Neural crest cell (in vitro differentiated cells): ENCODE results near the gene SEPHS1. TPM values are rescaled to one million over a fixed set of nuclear protein-coding genes. Genes with fewer than 3 reads are reported as not detected.

Source experiments
- DNase-seq: peaks from one replicate; pipeline ENCODE4 v3.0.0; 2021; ENCODE audit warnings: low read depth, mixed read lengths, low spot score
- H3K27ac Mint-ChIP-seq: one replicate; pipeline ENCODE4 v1.8.0; 2021; ENCODE audit warnings: mild to moderate bottlenecking, mixed read lengths; ENCODE audit not compliant: unreplicated experiment
- H3K27me3 Mint-ChIP-seq: 2 replicates; pipeline ENCODE4 v1.8.0; 2021; ENCODE audit warnings: low read depth, mild to moderate bottlenecking, mixed read lengths
- H3K36me3 Mint-ChIP-seq: 2 replicates; pipeline ENCODE4 v1.8.0; 2021; ENCODE audit warnings: low read depth, mild to moderate bottlenecking, mixed read lengths
- H3K4me1 Mint-ChIP-seq: 2 replicates; pipeline ENCODE4 v1.8.0; 2021; ENCODE audit warnings: mixed read lengths
- H3K4me3 Mint-ChIP-seq: one replicate; pipeline ENCODE4 v1.8.0; 2021; ENCODE audit warnings: mild to moderate bottlenecking, mixed read lengths
- H3K9me3 Mint-ChIP-seq: 2 replicates; pipeline ENCODE4 v1.8.0; 2021; ENCODE audit warnings: mixed read lengths
- total RNA-seq: library from RNA; stranded (reverse); gene quantifications from 2 replicates; pipeline ENCODE4 v1.2.1, GENCODE V29; 2021
- TF ChIP-seq, protein P1 (sequence below): fragments of 200-600 bp; sonication (generic); conservative IDR thresholded peaks from 2 replicates; pipeline ENCODE4 v1.5.0; 2021; ENCODE audit warnings: antibody characterized with exemption, mild to moderate bottlenecking

The SEPHS1 gene
- total RNA-seq, 1 donor from 2014 or later: 158 TPM

DNA sequence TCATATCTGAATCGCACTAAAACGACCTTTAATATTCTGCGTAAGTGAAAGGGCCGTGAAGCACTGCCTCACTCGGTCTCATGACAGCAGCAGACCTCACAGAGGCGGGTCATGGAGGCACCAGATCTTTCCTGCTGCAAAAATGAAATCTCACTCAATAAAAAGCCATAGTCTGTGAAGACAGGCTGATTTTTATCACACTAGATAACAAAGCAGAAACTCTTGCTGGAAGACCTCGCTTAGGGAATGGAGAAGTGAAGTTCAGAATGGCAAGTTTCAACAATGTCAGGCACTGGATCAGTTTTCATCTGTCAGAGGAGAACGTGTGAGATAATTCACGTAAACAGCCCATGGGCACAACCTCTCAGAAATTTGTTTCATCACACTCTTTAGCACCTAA is 8.0 kb downstream of the SEPHS1 start:
- peaks cover 17% of the 10 kb centered on the region for H3K4me1 Mint-ChIP-seq
- no peak overlapping the region for H3K4me3 Mint-ChIP-seq
- no peak overlapping the region for H3K27ac Mint-ChIP-seq

DNA sequence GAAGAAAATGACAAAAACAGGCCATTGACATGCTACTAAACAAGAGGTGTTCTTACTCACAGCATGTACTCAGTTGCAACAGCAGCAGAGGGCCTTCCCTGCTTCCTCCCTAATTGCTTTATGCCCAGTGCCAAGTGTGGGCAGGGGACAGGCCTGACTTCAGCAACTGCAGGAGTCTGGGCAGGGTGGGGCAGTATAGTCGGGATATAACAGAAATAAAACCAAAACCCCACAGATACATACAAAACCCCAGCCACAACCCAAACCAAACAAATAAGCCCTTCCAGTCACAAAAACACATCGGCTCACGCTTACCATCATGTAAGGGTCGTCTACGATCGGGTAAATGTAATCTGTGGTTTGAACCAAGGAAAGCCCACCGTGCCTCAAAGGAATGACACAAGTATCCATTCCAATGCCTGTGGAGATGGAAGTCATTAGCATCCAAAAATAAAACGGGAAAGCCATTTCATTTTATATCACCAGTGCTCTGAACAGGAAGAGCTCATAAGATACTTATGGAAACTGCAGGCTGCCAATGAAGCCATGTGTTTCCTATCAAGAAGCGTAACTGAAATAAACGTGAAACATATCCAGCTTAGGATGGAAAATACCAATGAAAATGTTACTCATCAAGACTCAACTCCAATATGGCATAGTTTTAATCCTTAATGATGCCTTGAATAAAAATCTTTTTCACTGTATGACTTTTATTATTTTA is 9.5 kb downstream of the SEPHS1 start:
- H3K36me3 Mint-ChIP-seq: peaks cover 19% of the 10 kb centered on the region
- peaks cover 6% of the 10 kb centered on the region for H3K4me1 Mint-ChIP-seq
- TF ChIP-seq, protein P1, sequence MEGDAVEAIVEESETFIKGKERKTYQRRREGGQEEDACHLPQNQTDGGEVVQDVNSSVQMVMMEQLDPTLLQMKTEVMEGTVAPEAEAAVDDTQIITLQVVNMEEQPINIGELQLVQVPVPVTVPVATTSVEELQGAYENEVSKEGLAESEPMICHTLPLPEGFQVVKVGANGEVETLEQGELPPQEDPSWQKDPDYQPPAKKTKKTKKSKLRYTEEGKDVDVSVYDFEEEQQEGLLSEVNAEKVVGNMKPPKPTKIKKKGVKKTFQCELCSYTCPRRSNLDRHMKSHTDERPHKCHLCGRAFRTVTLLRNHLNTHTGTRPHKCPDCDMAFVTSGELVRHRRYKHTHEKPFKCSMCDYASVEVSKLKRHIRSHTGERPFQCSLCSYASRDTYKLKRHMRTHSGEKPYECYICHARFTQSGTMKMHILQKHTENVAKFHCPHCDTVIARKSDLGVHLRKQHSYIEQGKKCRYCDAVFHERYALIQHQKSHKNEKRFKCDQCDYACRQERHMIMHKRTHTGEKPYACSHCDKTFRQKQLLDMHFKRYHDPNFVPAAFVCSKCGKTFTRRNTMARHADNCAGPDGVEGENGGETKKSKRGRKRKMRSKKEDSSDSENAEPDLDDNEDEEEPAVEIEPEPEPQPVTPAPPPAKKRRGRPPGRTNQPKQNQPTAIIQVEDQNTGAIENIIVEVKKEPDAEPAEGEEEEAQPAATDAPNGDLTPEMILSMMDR: no peak
- H3K27me3 Mint-ChIP-seq: no peaks in the 10 kb centered on the region
- DNase-seq: no peak
- no peaks in the 10 kb centered on the region for H3K9me3 Mint-ChIP-seq
- no peak overlapping the region for H3K4me3 Mint-ChIP-seq
- no peak overlapping the region for H3K27ac Mint-ChIP-seq

More for the DNA sequence above, 8.0 kb downstream of the SEPHS1 start:
- Mint-ChIP-seq H3K27me3 (no peaks in the 10 kb centered on the region), H3K9me3 (no peaks in the 10 kb centered on the region), H3K36me3 (peaks cover 20% of the 10 kb centered on the region)
- TF ChIP-seq, protein P1: no peak
- DNase-seq: no peak

DNA sequence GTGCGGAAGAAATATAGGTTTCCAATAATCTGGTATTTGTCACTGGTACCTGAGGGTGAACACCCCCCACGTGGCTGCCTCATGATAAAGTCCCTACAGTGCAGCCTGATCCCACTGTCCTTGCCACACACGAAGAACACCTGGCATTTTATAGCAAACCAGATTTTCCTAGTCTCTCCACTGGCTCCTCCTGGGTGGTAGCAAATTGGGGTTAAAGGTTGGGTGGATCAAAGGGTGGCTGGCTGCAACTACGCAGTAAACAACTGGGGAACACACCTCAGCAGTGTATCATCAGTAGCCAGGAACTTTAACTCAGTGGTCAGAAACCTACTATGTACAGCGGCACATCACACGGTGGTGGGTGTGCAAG is 10.3 kb downstream of the SEPHS1 start:
- H3K27me3 Mint-ChIP-seq: no peaks in the 10 kb centered on the region
- H3K4me1 Mint-ChIP-seq: peaks cover 5% of the 10 kb centered on the region
- peaks cover 14% of the 10 kb centered on the region for H3K36me3 Mint-ChIP-seq
- no peak overlapping the region for H3K4me3 Mint-ChIP-seq
- H3K9me3 Mint-ChIP-seq: no peaks in the 10 kb centered on the region
- no peak for DNase-seq
- no peak overlapping the region for H3K27ac Mint-ChIP-seq
- TF ChIP-seq, protein P1: no peak

DNA sequence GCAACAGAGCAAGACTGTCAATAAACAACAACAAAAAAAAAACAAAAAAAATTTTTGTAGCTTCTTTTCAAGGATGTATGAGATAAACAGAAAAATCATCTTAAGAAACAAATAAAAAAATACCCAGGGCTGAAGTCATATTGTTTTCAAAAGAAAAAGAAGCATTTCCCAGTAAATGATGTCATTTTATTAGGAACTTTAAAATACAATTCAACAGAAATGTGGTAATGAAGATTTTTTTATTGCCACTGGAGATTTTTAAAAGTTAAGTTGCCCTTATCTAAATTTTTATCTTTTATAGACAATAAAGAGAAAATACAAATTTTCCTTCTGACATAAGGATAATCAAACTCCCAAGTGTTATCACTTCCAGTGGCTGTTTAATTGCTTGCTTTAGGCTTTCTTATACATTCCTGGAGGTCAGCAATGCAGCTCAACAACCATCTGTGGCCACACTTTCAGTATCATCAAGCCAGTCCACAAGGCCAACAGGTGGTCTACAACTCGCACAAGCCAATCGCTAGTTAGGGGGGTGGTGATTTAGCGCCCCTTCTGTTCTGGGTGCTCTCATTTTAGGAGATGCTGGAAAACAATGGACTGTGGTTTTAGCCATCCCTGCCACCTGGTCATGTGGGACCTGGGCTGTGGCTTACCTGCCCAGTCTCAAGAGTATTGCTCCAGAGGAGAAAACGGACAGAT is 10.8 kb downstream of the SEPHS1 start:
- DNase-seq: no peak
- Mint-ChIP-seq H3K27ac (no peak overlapping the region), H3K36me3 (peaks cover 14% of the 10 kb centered on the region), H3K9me3 (no peaks in the 10 kb centered on the region), H3K4me1 (peaks cover 5% of the 10 kb centered on the region), H3K27me3 (no peaks in the 10 kb centered on the region), H3K4me3 (no peak overlapping the region)
- TF ChIP-seq, protein P1: no peak

DNA sequence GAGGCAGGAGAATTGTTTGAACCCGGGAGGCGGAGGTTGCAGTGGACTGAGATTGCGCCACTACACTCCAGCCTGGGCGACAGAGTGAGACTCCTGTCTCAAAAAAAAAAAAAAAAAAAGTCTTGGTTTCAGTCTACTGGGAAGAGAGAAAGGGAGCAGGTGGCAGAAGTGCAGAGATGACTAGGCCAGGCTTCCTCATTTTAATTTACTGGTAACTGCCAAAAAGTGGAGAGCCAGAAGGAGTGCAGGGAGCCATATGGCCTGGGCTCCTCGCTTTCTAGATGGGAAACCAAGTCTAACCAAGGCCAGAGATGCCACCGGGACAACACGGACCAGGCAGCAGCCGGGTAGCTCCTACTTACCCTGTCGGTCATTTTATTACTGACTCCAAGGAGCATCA is 12.2 kb downstream of the SEPHS1 start:
- peaks cover 3% of the 10 kb centered on the region for H3K9me3 Mint-ChIP-seq
- H3K36me3 Mint-ChIP-seq: peaks cover 25% of the 10 kb centered on the region
- H3K4me1 Mint-ChIP-seq: peaks cover under 1% of the 10 kb centered on the region
- DNase-seq: no peak
- H3K27ac Mint-ChIP-seq: no peak overlapping the region
- no peaks in the 10 kb centered on the region for H3K27me3 Mint-ChIP-seq
- TF ChIP-seq, protein P1: no peak
- no peak overlapping the region for H3K4me3 Mint-ChIP-seq
